Posterior vena cava (tissue), 2 donors: ENCODE measurements around the gene PHF2. TPM values are rescaled to one million over a fixed set of nuclear protein-coding genes. Genes with fewer than 3 reads are reported as not detected.

ENCODE experiments used
- DNase-seq: peaks from one replicate; pipeline ENCODE4 v3.0.0-alpha.2; 2020; ENCODE audit warnings: low spot score
- intact Hi-C, 2 donors: fragments of 100-400 bp; cut with DNase I; formaldehyde crosslinking; loops; one replicate each; pipeline versions ENCODE4 v1.14.1 to v1.14.2; 2022 to 2023
- total RNA-seq, 2 donors: library from RNA; stranded (reverse); fragmentation: NEBNext Ultra II Directional; extraction: Animal tissue kit (Norgen Biotek cat#: 25700); gene quantifications; one replicate each; pipeline ENCODE4 v1.2.1, GENCODE V29; 2021
- donor health status: DM: yes; HTN: yes; CAD: no.
- donor health status: DM: yes; HTN: yes; CAD: no.

PHF2 gene
- total RNA-seq, 2 donors from 2014 or later: 26.1 to 27.9 TPM

- intact Hi-C loops: no loop called here
- no peak for DNase-seq
Measured at GRCh38 chr9:93642961-93643360, 66.6 kb downstream of the PHF2 start.

GRCh38 chr9:93644397-93645088 lies 68.2 kb downstream of the PHF2 start:
- intact Hi-C loops: no loop called here
- no peak for DNase-seq

- DNase-seq: peak; percentile 74
- intact Hi-C loops: no loop called here
Measured at GRCh38 chr9:93645149-93645889, 68.9 kb downstream of the PHF2 start.

- intact Hi-C loops: no loop called here
- DNase-seq: no peak
Measured at GRCh38 chr9:93645921-93646639, 69.7 kb downstream of the PHF2 start.

- DNase-seq: no peak
- intact Hi-C loops: no loop called here
Measured at GRCh38 chr9:93646640-93647178, 70.3 kb downstream of the PHF2 start.

GRCh38 chr9:93648181-93648580 lies 71.8 kb downstream of the PHF2 start:
- intact Hi-C loops: no loop called here
- DNase-seq: no peak

GRCh38 chr9:93648836-93649235 lies 72.5 kb downstream of the PHF2 start:
- intact Hi-C loops: no loop called here
- DNase-seq: no peak

GRCh38 chr9:93649610-93650261 lies 73.4 kb downstream of the PHF2 start:
- no peak for DNase-seq
- intact Hi-C loops: no loop called here

GRCh38 chr9:93650448-93650847 lies 74.1 kb downstream of the PHF2 start:
- intact Hi-C loops: no loop called here

GRCh38 chr9:93651521-93651950 lies 75.2 kb downstream of the PHF2 start:
- DNase-seq: peak; percentile 73
- intact Hi-C loops: no loop called here

More at GRCh38 chr9:93650448-93650847, 74.1 kb downstream of the PHF2 start:
- peak; percentile 75 for DNase-seq

GRCh38 chr9:93652604-93653592 lies 76.5 kb downstream of the PHF2 start:
- intact Hi-C loops: no loop called here
- peak; percentile 76 for DNase-seq

- intact Hi-C loops: no loop called here
- peak; percentile 54 for DNase-seq
Measured at GRCh38 chr9:93653760-93654159, 77.4 kb downstream of the PHF2 start.

GRCh38 chr9:93654351-93654961 lies 78.1 kb downstream of the PHF2 start:
- peak; percentile 76 for DNase-seq
- intact Hi-C loops: no loop called here

- DNase-seq: peak; percentile 72
- intact Hi-C loops: no loop called here
Measured at GRCh38 chr9:93655621-93656425, 79.4 kb downstream of the PHF2 start.

- intact Hi-C loops: no loop called here
- DNase-seq: peak; percentile 75
Measured at GRCh38 chr9:93656426-93657239, 80.2 kb downstream of the PHF2 start.
